ENCODE data around the gene HPGDS. TPM values are rescaled to one million over a fixed set of nuclear protein-coding genes. Genes with fewer than 3 reads are reported as not detected.
"Not testable (repeated sequence)": the region's sequence is repeated elsewhere in the genome, so short reads cannot be mapped to it uniquely, and the experiment has no call there.

HPGDS gene
- total RNA-seq, 1 experiment from 2014 or later: 0.21 TPM

- no peaks in the 10 kb centered on the region for H3K27me3 ChIP-seq (ENCODE audit: control insufficient read depth, insufficient read depth, low read length)
- H3K4me3 ChIP-seq (ENCODE audit: insufficient read depth, low read depth, low read length): no peak overlapping the region
- no peak for DNase-seq
- no peaks in the 10 kb centered on the region for H3K36me3 ChIP-seq (replicated peaks; ENCODE audit: control insufficient read depth, insufficient read depth, low read length)
These were observed 6.0 kb upstream of the HPGDS start for GRCh38 chr4:94348666-94349065.

- no peak for DNase-seq
These were observed 3.9 kb upstream of the HPGDS start for GRCh38 chr4:94346541-94346940.

GRCh38 chr4:94345969-94346368 is 3.3 kb upstream of the HPGDS start:
- Histone ChIP-seq H3K27me3 (ENCODE audit: control insufficient read depth, insufficient read depth, low read length) (no peaks in the 10 kb centered on the region), H3K4me3 (ENCODE audit: insufficient read depth, low read depth, low read length) (no peak overlapping the region), H3K36me3 (replicated peaks; ENCODE audit: control insufficient read depth, insufficient read depth, low read length) (no peaks in the 10 kb centered on the region)
- DNase-seq: no peak

More at GRCh38 chr4:94346541-94346940, 3.9 kb upstream of the HPGDS start:
- Histone ChIP-seq H3K4me3 (ENCODE audit: insufficient read depth, low read depth, low read length) (no peak overlapping the region), H3K36me3 (replicated peaks; ENCODE audit: control insufficient read depth, insufficient read depth, low read length) (no peaks in the 10 kb centered on the region), H3K27me3 (ENCODE audit: control insufficient read depth, insufficient read depth, low read length) (no peaks in the 10 kb centered on the region)

- no peaks in the 10 kb centered on the region for H3K27me3 ChIP-seq (ENCODE audit: control insufficient read depth, insufficient read depth, low read length)
- DNase-seq: no peak
- no peak overlapping the region for H3K4me3 ChIP-seq (ENCODE audit: insufficient read depth, low read depth, low read length)
- no peaks in the 10 kb centered on the region for H3K36me3 ChIP-seq (replicated peaks; ENCODE audit: control insufficient read depth, insufficient read depth, low read length)
These were observed 2.6 kb upstream of the HPGDS start for GRCh38 chr4:94345266-94345665.

- Histone ChIP-seq H3K36me3 (replicated peaks; ENCODE audit: control insufficient read depth, insufficient read depth, low read length) (no peaks in the 10 kb centered on the region), H3K27me3 (ENCODE audit: control insufficient read depth, insufficient read depth, low read length) (no peaks in the 10 kb centered on the region), H3K4me3 (ENCODE audit: insufficient read depth, low read depth, low read length) (no peak overlapping the region)
- DNase-seq: no peak
These were observed 1.8 kb upstream of the HPGDS start for GRCh38 chr4:94344457-94344856.

GRCh38 chr4:94341481-94342370 is 910 bp downstream of the HPGDS start:
- DNase-seq: no peak
- no peaks in the 10 kb centered on the region for H3K36me3 ChIP-seq (replicated peaks; ENCODE audit: control insufficient read depth, insufficient read depth, low read length)
- H3K4me3 ChIP-seq (ENCODE audit: insufficient read depth, low read depth, low read length): no peak overlapping the region
- H3K27me3 ChIP-seq (ENCODE audit: control insufficient read depth, insufficient read depth, low read length): no peaks in the 10 kb centered on the region

- Histone ChIP-seq H3K36me3 (replicated peaks; ENCODE audit: control insufficient read depth, insufficient read depth, low read length) (no peaks in the 10 kb centered on the region), H3K27me3 (ENCODE audit: control insufficient read depth, insufficient read depth, low read length) (no peaks in the 10 kb centered on the region), H3K4me3 (ENCODE audit: insufficient read depth, low read depth, low read length) (no peak overlapping the region)
- DNase-seq: no peak
These were observed 2.9 kb downstream of the HPGDS start for GRCh38 chr4:94339779-94340178.

GRCh38 chr4:94338681-94339351 is 3.8 kb downstream of the HPGDS start:
- DNase-seq: no peak
- no peaks in the 10 kb centered on the region for H3K36me3 ChIP-seq (replicated peaks; ENCODE audit: control insufficient read depth, insufficient read depth, low read length)
- no peak overlapping the region for H3K4me3 ChIP-seq (ENCODE audit: insufficient read depth, low read depth, low read length)
- no peaks in the 10 kb centered on the region for H3K27me3 ChIP-seq (ENCODE audit: control insufficient read depth, insufficient read depth, low read length)

- not testable (repeated sequence) for H3K27me3 ChIP-seq (ENCODE audit: control insufficient read depth, insufficient read depth, low read length); DNase-seq; H3K4me3 ChIP-seq (ENCODE audit: insufficient read depth, low read depth, low read length); H3K36me3 ChIP-seq (replicated peaks; ENCODE audit: control insufficient read depth, insufficient read depth, low read length)
These were observed 5.8 kb downstream of the HPGDS start for GRCh38 chr4:94336791-94337190.

- H3K36me3 ChIP-seq (replicated peaks; ENCODE audit: control insufficient read depth, insufficient read depth, low read length): no peaks in the 10 kb centered on the region
- DNase-seq: no peak
- H3K27me3 ChIP-seq (ENCODE audit: control insufficient read depth, insufficient read depth, low read length): no peaks in the 10 kb centered on the region
- no peak overlapping the region for H3K4me3 ChIP-seq (ENCODE audit: insufficient read depth, low read depth, low read length)
These were observed 6.3 kb downstream of the HPGDS start for GRCh38 chr4:94336303-94336702.

GRCh38 chr4:94334962-94335361 is 7.7 kb downstream of the HPGDS start:
- peak; percentile 17 for DNase-seq

GRCh38 chr4:94334476-94334875 is 8.2 kb downstream of the HPGDS start:
- Histone ChIP-seq H3K27me3 (ENCODE audit: control insufficient read depth, insufficient read depth, low read length) (no peaks in the 10 kb centered on the region), H3K4me3 (ENCODE audit: insufficient read depth, low read depth, low read length) (no peak overlapping the region), H3K36me3 (replicated peaks; ENCODE audit: control insufficient read depth, insufficient read depth, low read length) (no peaks in the 10 kb centered on the region)
- no peak for DNase-seq

More at GRCh38 chr4:94334962-94335361, 7.7 kb downstream of the HPGDS start:
- Histone ChIP-seq H3K4me3 (ENCODE audit: insufficient read depth, low read depth, low read length) (no peak overlapping the region), H3K27me3 (ENCODE audit: control insufficient read depth, insufficient read depth, low read length) (no peaks in the 10 kb centered on the region), H3K36me3 (replicated peaks; ENCODE audit: control insufficient read depth, insufficient read depth, low read length) (no peaks in the 10 kb centered on the region)

- no peak overlapping the region for H3K4me3 ChIP-seq (ENCODE audit: insufficient read depth, low read depth, low read length)
These were observed 8.8 kb downstream of the HPGDS start for GRCh38 chr4:94333866-94334265.

GRCh38 chr4:94332983-94333590 is 9.5 kb downstream of the HPGDS start:
- DNase-seq: peak; percentile 65
- Histone ChIP-seq H3K36me3 (replicated peaks; ENCODE audit: control insufficient read depth, insufficient read depth, low read length) (no peaks in the 10 kb centered on the region), H3K27me3 (ENCODE audit: control insufficient read depth, insufficient read depth, low read length) (no peaks in the 10 kb centered on the region), H3K4me3 (ENCODE audit: insufficient read depth, low read depth, low read length) (no peak overlapping the region)

More at GRCh38 chr4:94333866-94334265, 8.8 kb downstream of the HPGDS start:
- DNase-seq: no peak
- Histone ChIP-seq H3K27me3 (ENCODE audit: control insufficient read depth, insufficient read depth, low read length) (no peaks in the 10 kb centered on the region), H3K36me3 (replicated peaks; ENCODE audit: control insufficient read depth, insufficient read depth, low read length) (no peaks in the 10 kb centered on the region)

- Histone ChIP-seq H3K36me3 (replicated peaks; ENCODE audit: control insufficient read depth, insufficient read depth, low read length) (no peaks in the 10 kb centered on the region), H3K4me3 (ENCODE audit: insufficient read depth, low read depth, low read length) (no peak overlapping the region), H3K27me3 (ENCODE audit: control insufficient read depth, insufficient read depth, low read length) (no peaks in the 10 kb centered on the region)
- no peak for DNase-seq
These were observed 12.7 kb downstream of the HPGDS start for GRCh38 chr4:94329933-94330332.

All from H7 (cell line).